DOHH2 (cell line): Measurements from ENCODE around the gene SH3TC2.

Experiments
- H3F3A ChIP-seq: fragments of 200-600 bp; sonication (generic), shearing (Covaris generic); 2 replicates; pipeline ENCODE4 v1.6.0; 2016; ENCODE audit warnings: antibody characterized with exemption, mild to moderate bottlenecking; ENCODE audit not compliant: control insufficient read depth, insufficient read depth
- H3K27ac ChIP-seq: fragments of 200-600 bp; sonication (generic); 2 replicates; pipeline ENCODE4 v1.5.1; 2014; ENCODE audit warnings: low read depth, mild to moderate bottlenecking, low read length, moderate library complexity
- H3K27me3 ChIP-seq: fragments of 200-600 bp; sonication (generic); 2 replicates; pipeline ENCODE4 v1.6.1; 2014; ENCODE audit warnings: mild to moderate bottlenecking, low read length, mixed read lengths; ENCODE audit not compliant: control insufficient read depth
- H3K36me3 ChIP-seq: fragments of 200-600 bp; sonication (generic); 2 replicates; pipeline ENCODE4 v1.6.1; 2014; ENCODE audit warnings: mild to moderate bottlenecking, low read length, moderate library complexity, mixed read lengths; ENCODE audit not compliant: control insufficient read depth
- H3K4me1 ChIP-seq: fragments of 200-600 bp; sonication (generic); 2 replicates; pipeline ENCODE4 v1.6.1; 2014; ENCODE audit warnings: mild to moderate bottlenecking, low read length, mixed read lengths; ENCODE audit not compliant: control insufficient read depth
- H3K4me2 ChIP-seq: fragments of 200-600 bp; sonication (generic); 2 replicates; pipeline ENCODE4 v1.6.0; 2014; ENCODE audit warnings: mild to moderate bottlenecking, low read length, moderate library complexity
- H3K4me3 ChIP-seq: fragments of 200-600 bp; sonication (generic); 2 replicates; pipeline ENCODE4 v1.5.1; 2014; ENCODE audit warnings: mild to moderate bottlenecking, low read length, mixed read lengths
- H3K79me2 ChIP-seq: fragments of 200-600 bp; sonication (generic); 2 replicates; pipeline ENCODE4 v1.6.1; 2014; ENCODE audit warnings: mild to moderate bottlenecking, low read length, mixed read lengths; ENCODE audit not compliant: control insufficient read depth
- H3K9me2 ChIP-seq: fragments of 200-600 bp; sonication (generic); replicated peaks from 2 replicates; pipeline ENCODE4 v1.6.1; 2014; ENCODE audit warnings: mild to moderate bottlenecking, low read length, mixed read lengths; ENCODE audit not compliant: control insufficient read depth
- H3K9me3 ChIP-seq: fragments of 200-600 bp; sonication (generic); 2 replicates; pipeline ENCODE4 v1.6.1; 2014; ENCODE audit warnings: antibody characterized with exemption, low read length, mixed read lengths; ENCODE audit not compliant: control insufficient read depth, insufficient read depth
- H4K20me1 ChIP-seq: fragments of 200-600 bp; sonication (generic); 2 replicates; pipeline ENCODE4 v1.6.0; 2014; ENCODE audit warnings: low read depth, mild to moderate bottlenecking, antibody characterized with exemption, low read length, moderate library complexity; ENCODE audit not compliant: control insufficient read depth, insufficient read depth
- CTCF ChIP-seq: fragments of 200-600 bp; sonication (generic); IDR thresholded peaks from one replicate; pipeline ENCODE4 v1.5.1; 2014; ENCODE audit warnings: antibody characterized with exemption, mild to moderate bottlenecking, low read depth, low read length; ENCODE audit not compliant: poor library complexity, severe bottlenecking
- EZH2phosphoT487 ChIP-seq: fragments of 200-600 bp; sonication (generic); IDR thresholded peaks from 2 replicates; pipeline ENCODE4 v1.6.1; 2017; ENCODE audit warnings: borderline replicate concordance, mild to moderate bottlenecking, antibody characterized with exemption, low read length, moderate library complexity, mixed read lengths

Gene SH3TC2

GRCh38 chr5:149036970-149037369 is 25.9 kb downstream of the SH3TC2 start:
- Histone ChIP-seq H3F3A (no peaks in the 10 kb centered on the region), H3K27ac (no peak overlapping the region), H3K4me3 (no peak overlapping the region), H3K9me2 (no peaks in the 10 kb centered on the region), H3K4me1 (no peaks in the 10 kb centered on the region), H3K27me3 (peaks cover 13% of the 10 kb centered on the region; the same call in 1 of the 2 replicates), H3K36me3 (no peaks in the 10 kb centered on the region), H3K79me2 (no peaks in the 10 kb centered on the region), H3K4me2 (no peak overlapping the region), H3K9me3 (no peaks in the 10 kb centered on the region), H4K20me1 (no peaks in the 10 kb centered on the region)
- TF ChIP-seq CTCF: no peak
- TF ChIP-seq EZH2phosphoT487: no peak

- H3K79me2 ChIP-seq: no peaks in the 10 kb centered on the region
- H3F3A ChIP-seq: no peaks in the 10 kb centered on the region
- H3K4me1 ChIP-seq: no peaks in the 10 kb centered on the region
- no peak overlapping the region for H3K4me3 ChIP-seq
- H3K27me3 ChIP-seq: peaks cover 13% of the 10 kb centered on the region; the same call in 1 of the 2 replicates
- TF ChIP-seq EZH2phosphoT487 (no peak), CTCF (no peak)
- no peak overlapping the region for H3K4me2 ChIP-seq
- no peak overlapping the region for H3K27ac ChIP-seq
- no peaks in the 10 kb centered on the region for H3K9me3 ChIP-seq
- no peaks in the 10 kb centered on the region for H3K9me2 ChIP-seq
- no peaks in the 10 kb centered on the region for H4K20me1 ChIP-seq
- no peaks in the 10 kb centered on the region for H3K36me3 ChIP-seq
Observed at GRCh38 chr5:149036168-149036567, 26.7 kb downstream of the SH3TC2 start.

- Histone ChIP-seq H3K27me3 (peaks cover 13% of the 10 kb centered on the region; the same call in 1 of the 2 replicates), H3K4me2 (no peak overlapping the region), H4K20me1 (no peaks in the 10 kb centered on the region), H3K9me3 (no peaks in the 10 kb centered on the region), H3K27ac (no peak overlapping the region), H3K79me2 (no peaks in the 10 kb centered on the region), H3K9me2 (no peaks in the 10 kb centered on the region), H3K4me3 (no peak overlapping the region), H3K36me3 (no peaks in the 10 kb centered on the region), H3K4me1 (no peaks in the 10 kb centered on the region), H3F3A (no peaks in the 10 kb centered on the region)
- TF ChIP-seq CTCF: peak; percentile 85
- TF ChIP-seq EZH2phosphoT487: no peak
Observed at GRCh38 chr5:149035372-149035790, 27.5 kb downstream of the SH3TC2 start.
